ENCODE results near the gene KDM1A.

DNA sequence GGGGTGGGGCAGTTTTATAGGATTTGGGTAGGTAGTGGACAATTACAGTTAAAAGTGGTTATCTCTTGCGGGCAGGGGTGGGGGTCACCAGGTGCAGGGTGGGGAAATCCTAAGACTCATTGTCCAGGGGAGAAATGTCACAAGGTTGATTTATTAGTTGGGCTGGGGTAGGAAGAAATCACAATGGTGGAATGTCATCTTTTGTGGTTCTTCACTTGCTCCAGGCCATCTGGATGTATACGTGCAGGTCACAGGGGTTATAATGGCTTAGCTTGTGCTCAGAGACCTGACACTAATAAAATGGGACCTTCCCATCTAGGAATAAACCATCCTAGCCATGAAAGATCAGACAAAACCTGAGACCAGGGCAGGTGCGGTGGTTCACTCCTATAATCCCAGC, 15.2 kb upstream of the KDM1A start:
- TF ChIP-seq, protein P1, sequence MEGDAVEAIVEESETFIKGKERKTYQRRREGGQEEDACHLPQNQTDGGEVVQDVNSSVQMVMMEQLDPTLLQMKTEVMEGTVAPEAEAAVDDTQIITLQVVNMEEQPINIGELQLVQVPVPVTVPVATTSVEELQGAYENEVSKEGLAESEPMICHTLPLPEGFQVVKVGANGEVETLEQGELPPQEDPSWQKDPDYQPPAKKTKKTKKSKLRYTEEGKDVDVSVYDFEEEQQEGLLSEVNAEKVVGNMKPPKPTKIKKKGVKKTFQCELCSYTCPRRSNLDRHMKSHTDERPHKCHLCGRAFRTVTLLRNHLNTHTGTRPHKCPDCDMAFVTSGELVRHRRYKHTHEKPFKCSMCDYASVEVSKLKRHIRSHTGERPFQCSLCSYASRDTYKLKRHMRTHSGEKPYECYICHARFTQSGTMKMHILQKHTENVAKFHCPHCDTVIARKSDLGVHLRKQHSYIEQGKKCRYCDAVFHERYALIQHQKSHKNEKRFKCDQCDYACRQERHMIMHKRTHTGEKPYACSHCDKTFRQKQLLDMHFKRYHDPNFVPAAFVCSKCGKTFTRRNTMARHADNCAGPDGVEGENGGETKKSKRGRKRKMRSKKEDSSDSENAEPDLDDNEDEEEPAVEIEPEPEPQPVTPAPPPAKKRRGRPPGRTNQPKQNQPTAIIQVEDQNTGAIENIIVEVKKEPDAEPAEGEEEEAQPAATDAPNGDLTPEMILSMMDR (IDR thresholded peaks at IDR 0.05; ENCODE audit: insufficient read depth, low read length): no peak
- TF ChIP-seq, protein P2, sequence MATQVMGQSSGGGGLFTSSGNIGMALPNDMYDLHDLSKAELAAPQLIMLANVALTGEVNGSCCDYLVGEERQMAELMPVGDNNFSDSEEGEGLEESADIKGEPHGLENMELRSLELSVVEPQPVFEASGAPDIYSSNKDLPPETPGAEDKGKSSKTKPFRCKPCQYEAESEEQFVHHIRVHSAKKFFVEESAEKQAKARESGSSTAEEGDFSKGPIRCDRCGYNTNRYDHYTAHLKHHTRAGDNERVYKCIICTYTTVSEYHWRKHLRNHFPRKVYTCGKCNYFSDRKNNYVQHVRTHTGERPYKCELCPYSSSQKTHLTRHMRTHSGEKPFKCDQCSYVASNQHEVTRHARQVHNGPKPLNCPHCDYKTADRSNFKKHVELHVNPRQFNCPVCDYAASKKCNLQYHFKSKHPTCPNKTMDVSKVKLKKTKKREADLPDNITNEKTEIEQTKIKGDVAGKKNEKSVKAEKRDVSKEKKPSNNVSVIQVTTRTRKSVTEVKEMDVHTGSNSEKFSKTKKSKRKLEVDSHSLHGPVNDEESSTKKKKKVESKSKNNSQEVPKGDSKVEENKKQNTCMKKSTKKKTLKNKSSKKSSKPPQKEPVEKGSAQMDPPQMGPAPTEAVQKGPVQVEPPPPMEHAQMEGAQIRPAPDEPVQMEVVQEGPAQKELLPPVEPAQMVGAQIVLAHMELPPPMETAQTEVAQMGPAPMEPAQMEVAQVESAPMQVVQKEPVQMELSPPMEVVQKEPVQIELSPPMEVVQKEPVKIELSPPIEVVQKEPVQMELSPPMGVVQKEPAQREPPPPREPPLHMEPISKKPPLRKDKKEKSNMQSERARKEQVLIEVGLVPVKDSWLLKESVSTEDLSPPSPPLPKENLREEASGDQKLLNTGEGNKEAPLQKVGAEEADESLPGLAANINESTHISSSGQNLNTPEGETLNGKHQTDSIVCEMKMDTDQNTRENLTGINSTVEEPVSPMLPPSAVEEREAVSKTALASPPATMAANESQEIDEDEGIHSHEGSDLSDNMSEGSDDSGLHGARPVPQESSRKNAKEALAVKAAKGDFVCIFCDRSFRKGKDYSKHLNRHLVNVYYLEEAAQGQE (IDR thresholded peaks at IDR 0.05; ENCODE audit: insufficient replicate concordance, low read depth): no peak
